Effector memory CD4-positive, alpha-beta T cell (primary cell): ENCODE data around the gene PIP5K1A.
"Not testable (repeated sequence)": the region's sequence is repeated elsewhere in the genome, so short reads cannot be mapped to it uniquely, and the experiment has no call there.

Source experiments
- DNase-seq, 3 donors: peaks; one replicate each; pipeline ENCODE4 v3.0.0-alpha.2; 2020
- H3K27ac ChIP-seq: 2 replicates; pipeline ENCODE4 v1.7.0; 2013; ENCODE audit warnings: mild to moderate bottlenecking, low read length, moderate library complexity; ENCODE audit not compliant: insufficient read depth, poor library complexity, severe bottlenecking
- H3K27me3 ChIP-seq: replicated peaks from 2 replicates; pipeline ENCODE4 v1.7.0; 2013; ENCODE audit warnings: mild to moderate bottlenecking, low read length; ENCODE audit not compliant: insufficient read depth, control insufficient read depth, poor library complexity, severe bottlenecking
- H3K36me3 ChIP-seq: 2 replicates; pipeline ENCODE4 v1.7.0; 2013; ENCODE audit warnings: mild to moderate bottlenecking, low read length, moderate library complexity; ENCODE audit not compliant: control insufficient read depth, insufficient read depth
- H3K4me1 ChIP-seq: 2 replicates; pipeline ENCODE4 v1.7.0; 2013; ENCODE audit warnings: low read length, mild to moderate bottlenecking; ENCODE audit not compliant: control insufficient read depth, insufficient read depth, poor library complexity, severe bottlenecking
- H3K4me3 ChIP-seq: 2 replicates; pipeline ENCODE4 v1.7.0; 2013; ENCODE audit warnings: low read length, low read depth, mild to moderate bottlenecking; ENCODE audit not compliant: insufficient read depth, poor library complexity, severe bottlenecking
- H3K9me3 ChIP-seq: 2 replicates; pipeline ENCODE4 v1.7.0; 2013; ENCODE audit warnings: mild to moderate bottlenecking, low read length, moderate library complexity; ENCODE audit not compliant: control insufficient read depth

Gene PIP5K1A

DNA sequence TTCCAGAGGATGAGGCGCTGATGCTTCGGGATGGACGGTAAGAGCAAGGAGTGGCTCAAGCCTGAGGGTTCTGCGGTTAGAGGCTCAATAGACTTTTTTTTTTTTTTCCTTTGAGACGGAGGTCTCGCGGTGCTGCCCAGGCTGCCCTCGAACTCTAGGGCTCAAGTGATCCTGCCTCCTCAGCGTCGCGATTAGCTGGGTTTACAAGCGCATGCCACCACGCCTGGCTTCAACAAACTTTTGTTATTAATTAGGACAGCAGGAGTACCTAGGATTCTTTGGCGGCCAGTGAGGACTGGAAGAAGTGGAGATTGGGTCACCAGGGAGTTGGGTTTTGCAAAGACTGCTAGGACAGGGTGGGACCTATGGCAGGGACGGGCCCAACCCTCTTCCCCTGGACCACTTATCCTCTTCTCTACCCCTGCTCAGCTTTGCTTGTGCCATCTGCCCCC is 31.8 kb upstream of the PIP5K1A start:
- Histone ChIP-seq H3K27ac (peak overlapping the region; percentile 66), H3K4me1 (peaks cover 23% of the 10 kb centered on the region), H3K27me3 (no peaks in the 10 kb centered on the region), H3K9me3 (no peaks in the 10 kb centered on the region), H3K4me3 (peak overlapping the region; percentile 78), H3K36me3 (peaks cover 27% of the 10 kb centered on the region)
- no peak for DNase-seq

- peak overlapping the region; percentile 78 for H3K4me3 ChIP-seq
- peaks cover 17% of the 10 kb centered on the region for H3K4me1 ChIP-seq
- peaks cover 27% of the 10 kb centered on the region for H3K36me3 ChIP-seq
- no peaks in the 10 kb centered on the region for H3K27me3 ChIP-seq
- H3K9me3 ChIP-seq, result no peaks in the 10 kb centered on the region
- peak overlapping the region; percentile 66 for H3K27ac ChIP-seq
- no peak for DNase-seq
Observed at GRCh38 chr1:151167116-151167515, 31.2 kb upstream of the PIP5K1A start.

GRCh38 chr1:151171190-151171589 is 27.2 kb upstream of the PIP5K1A start:
- no peak overlapping the region for H3K27ac ChIP-seq
- peaks cover 10% of the 10 kb centered on the region for H3K4me1 ChIP-seq
- no peak overlapping the region for H3K4me3 ChIP-seq
- no peaks in the 10 kb centered on the region for H3K27me3 ChIP-seq
- no peak for DNase-seq
- H3K9me3 ChIP-seq, result no peaks in the 10 kb centered on the region
- H3K36me3 ChIP-seq, result peaks cover 43% of the 10 kb centered on the region

DNA sequence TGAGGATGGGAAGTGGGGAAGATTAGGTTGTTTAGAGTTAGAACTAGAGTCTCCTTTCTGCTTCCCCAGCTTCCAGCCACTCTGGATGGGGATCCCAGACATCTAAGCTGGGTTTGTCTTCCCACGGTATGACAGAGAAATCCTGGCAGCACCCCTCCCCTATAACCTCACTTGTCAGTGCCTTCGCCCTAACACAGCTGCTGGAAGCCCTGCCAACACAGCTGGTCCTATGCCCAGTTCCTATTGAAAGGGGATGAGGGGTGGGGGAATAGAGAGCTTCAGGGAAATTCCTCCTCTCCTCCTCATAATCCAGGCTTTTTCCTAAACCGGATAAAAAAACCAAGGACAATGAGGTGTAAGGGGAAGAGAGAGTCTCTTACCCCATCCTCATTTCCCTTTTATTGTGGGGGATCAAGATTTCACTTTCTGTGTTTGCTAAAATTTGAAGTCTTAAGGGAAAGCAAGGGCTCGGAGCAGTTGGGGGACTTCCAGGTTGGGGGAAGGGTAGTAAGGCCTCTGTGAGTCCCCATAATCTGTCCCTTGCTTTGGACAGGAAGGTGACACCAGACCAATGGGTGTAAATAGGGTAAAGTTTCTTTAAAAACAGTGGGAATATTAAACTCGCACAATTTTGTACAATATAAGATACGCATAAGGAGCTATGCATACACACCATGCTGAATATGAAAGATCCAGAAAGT is 23.2 kb upstream of the PIP5K1A start:
- H3K4me3 ChIP-seq, result no peak overlapping the region
- DNase-seq, result no peak
- no peaks in the 10 kb centered on the region for H3K4me1 ChIP-seq
- H3K27me3 ChIP-seq, result no peaks in the 10 kb centered on the region
- H3K27ac ChIP-seq, result no peak overlapping the region
- H3K9me3 ChIP-seq, result no peaks in the 10 kb centered on the region
- H3K36me3 ChIP-seq, result peaks cover 54% of the 10 kb centered on the region

- Histone ChIP-seq H3K27ac (no peak within 1 kb of the TSS), H3K4me1 (no peaks in the 10 kb centered on the region), H3K36me3 (peaks cover 56% of the 10 kb centered on the region), H3K9me3 (no peaks in the 10 kb centered on the region), H3K4me3 (no peak within 1 kb of the TSS), H3K27me3 (no peaks in the 10 kb centered on the region)
- DNase-seq, result no peak
Observed at GRCh38 chr1:151175863-151176262, 22.5 kb upstream of the PIP5K1A start, which contains the start of gene TMOD4. TSS of gene TMOD4 (minus strand) at chr1:151175981. CDS start at chr1:151174875, 1,106 bp downstream.

GRCh38 chr1:151176514-151177045 is 21.8 kb upstream of the PIP5K1A start:
- H3K4me3 ChIP-seq, result no peak overlapping the region
- H3K4me1 ChIP-seq, result no peaks in the 10 kb centered on the region
- H3K27me3 ChIP-seq, result no peaks in the 10 kb centered on the region
- no peaks in the 10 kb centered on the region for H3K9me3 ChIP-seq
- H3K36me3 ChIP-seq, result peaks cover 62% of the 10 kb centered on the region
- no peak overlapping the region for H3K27ac ChIP-seq
- no peak for DNase-seq

- Histone ChIP-seq H3K36me3 (peaks cover 52% of the 10 kb centered on the region), H3K27ac (no peak overlapping the region), H3K27me3 (no peaks in the 10 kb centered on the region), H3K9me3 (no peaks in the 10 kb centered on the region), H3K4me3 (no peak overlapping the region), H3K4me1 (peaks cover 6% of the 10 kb centered on the region)
- DNase-seq, result no peak
Observed at GRCh38 chr1:151184211-151184610, 14.1 kb upstream of the PIP5K1A start.

GRCh38 chr1:151187205-151187604 is 11.1 kb upstream of the PIP5K1A start:
- DNase-seq, result no peak
- Histone ChIP-seq H3K9me3 (no peaks in the 10 kb centered on the region), H3K36me3 (peaks cover 34% of the 10 kb centered on the region), H3K27me3 (no peaks in the 10 kb centered on the region), H3K27ac (no peak overlapping the region), H3K4me3 (no peak overlapping the region), H3K4me1 (peaks cover 15% of the 10 kb centered on the region)

DNA sequence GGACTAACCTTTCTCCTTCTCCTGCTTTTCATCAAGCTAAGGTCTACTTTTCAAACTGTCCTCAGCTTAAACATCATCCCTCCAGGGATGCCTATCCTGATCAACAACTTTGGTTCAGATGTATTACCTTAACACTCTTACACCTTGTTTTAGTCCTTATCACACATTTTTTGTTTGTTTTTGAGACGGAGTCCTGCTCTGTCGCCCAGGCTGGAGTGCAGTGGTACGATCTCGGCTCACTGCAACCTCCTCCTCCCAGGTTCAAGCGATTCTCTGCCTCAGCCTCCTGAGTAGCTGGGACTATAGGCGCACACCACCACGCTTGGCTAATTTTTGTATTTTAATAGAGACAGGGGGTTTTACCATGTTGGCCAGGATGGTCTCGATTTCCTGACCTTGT is 9.7 kb upstream of the PIP5K1A start:
- Histone ChIP-seq H3K4me1 (peaks cover 15% of the 10 kb centered on the region), H3K27ac (peak overlapping the region; percentile 89), H3K36me3 (peaks cover 21% of the 10 kb centered on the region)
- not testable (repeated sequence) for DNase-seq, H3K4me3 ChIP-seq, H3K9me3 ChIP-seq, H3K27me3 ChIP-seq

DNA sequence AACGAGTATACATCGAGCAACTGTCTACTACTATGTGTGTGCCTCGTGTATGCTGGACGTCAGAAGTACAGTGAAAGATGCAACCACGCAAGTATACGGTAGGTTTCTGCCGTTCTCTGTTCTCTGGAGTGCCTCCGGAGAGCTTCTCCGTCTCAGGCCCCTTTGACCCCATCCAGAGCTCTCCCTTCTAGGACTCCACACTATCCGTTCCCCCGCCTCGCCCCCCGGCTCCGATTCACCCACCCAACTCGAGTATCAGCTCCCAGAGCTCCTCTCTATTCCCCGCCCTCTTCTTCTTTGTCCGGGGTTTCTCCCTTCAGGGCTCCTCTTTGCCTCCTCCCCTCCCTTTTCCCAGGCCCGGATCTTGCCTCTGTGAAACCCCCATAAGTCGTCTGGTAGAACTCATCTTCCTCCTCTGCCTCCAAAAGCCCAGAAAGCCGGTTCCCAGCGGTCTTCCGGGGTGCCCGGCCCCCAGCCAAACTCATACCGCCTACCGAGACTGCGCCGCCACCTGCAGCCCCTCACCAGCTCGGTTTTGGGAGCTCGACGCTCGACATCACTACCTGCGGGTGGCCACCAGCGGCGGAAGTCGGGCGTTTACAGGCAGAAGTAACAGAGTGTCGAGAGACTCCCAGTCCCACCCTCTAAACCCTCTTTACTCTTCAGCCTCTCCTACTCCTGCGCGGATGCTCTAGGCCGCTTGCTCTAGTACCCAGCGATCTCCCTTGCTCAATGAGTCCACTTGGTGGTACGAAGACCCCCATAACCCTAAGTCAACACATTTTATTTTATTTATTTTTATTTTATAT is 8.5 kb upstream of the PIP5K1A start, which contains the start of gene VPS72:
Gene VPS72 (minus strand): TSS at position 561 of the 809 bp plus-strand sequence. CDS start 76 bp downstream, at position 485.
- H3K4me3 ChIP-seq, result peak within 1 kb of the TSS; percentile 87
- H3K27ac ChIP-seq, result peak within 1 kb of the TSS; percentile 89
- DNase-seq, result peak; percentile 75 to 79 (median 78)
- H3K27me3 ChIP-seq, result no peaks in the 10 kb centered on the region
- H3K4me1 ChIP-seq, result peaks cover 15% of the 10 kb centered on the region
- H3K9me3 ChIP-seq, result no peaks in the 10 kb centered on the region
- peaks cover 9% of the 10 kb centered on the region for H3K36me3 ChIP-seq
